Lower lobe of right lung (tissue), 2 donors: Measurements from ENCODE around the gene ZNF528. TPM values are rescaled to one million over a fixed set of nuclear protein-coding genes. Genes with fewer than 3 reads are reported as not detected.

Experiments
- ATAC-seq, 2 donors: fragments of 200-7000 bp; cut with Tn5 transposase; one replicate each; pipeline ENCODE4 v1.9.1; 2020 to 2022; ENCODE audit warnings: mild to moderate bottlenecking in 2 of 2, moderate library complexity in 2 of 2
- DNase-seq: peaks from one replicate; pipeline ENCODE4 v3.0.0-alpha.2; 2020
- H3K27ac ChIP-seq: fragments of 200-600 bp; one replicate; pipeline ENCODE4 v1.8.0; 2022
- H3K27me3 ChIP-seq: fragments of 200-600 bp; one replicate; pipeline ENCODE4 v1.8.0; 2022; ENCODE audit warnings: low read depth
- H3K36me3 ChIP-seq: fragments of 200-600 bp; one replicate; pipeline ENCODE4 v1.8.0; 2022; ENCODE audit warnings: mild to moderate bottlenecking
- H3K4me1 ChIP-seq: fragments of 200-600 bp; one replicate; pipeline ENCODE4 v1.8.0; 2022
- H3K4me3 ChIP-seq: fragments of 200-600 bp; one replicate; pipeline ENCODE4 v1.8.0; 2022; ENCODE audit warnings: mild to moderate bottlenecking
- H3K9me3 ChIP-seq: fragments of 200-600 bp; one replicate; pipeline ENCODE4 v1.8.0; 2022
- CTCF ChIP-seq: fragments of 200-600 bp; IDR thresholded peaks from one replicate; pipeline ENCODE4 v1.8.0; 2022; ENCODE audit warnings: antibody characterized with exemption, mild to moderate bottlenecking
- intact Hi-C: fragments of 100-400 bp; cut with DNase I; formaldehyde crosslinking; loops from one replicate; pipeline ENCODE4 v1.11.0; 2022
- total RNA-seq: library from RNA; stranded (reverse); fragmentation: NEBNext Ultra II Directional; extraction: Animal tissue kit (Norgen Biotek cat#: 25700); gene quantifications from one replicate; pipeline ENCODE4 v1.2.1, GENCODE V29; 2021
- donor health status: DM: no; HTN: yes; CAD: no; lungs with severe emphysema.

ZNF528 gene
- total RNA-seq, 1 donor from 2014 or later = 29.8 TPM

DNA sequence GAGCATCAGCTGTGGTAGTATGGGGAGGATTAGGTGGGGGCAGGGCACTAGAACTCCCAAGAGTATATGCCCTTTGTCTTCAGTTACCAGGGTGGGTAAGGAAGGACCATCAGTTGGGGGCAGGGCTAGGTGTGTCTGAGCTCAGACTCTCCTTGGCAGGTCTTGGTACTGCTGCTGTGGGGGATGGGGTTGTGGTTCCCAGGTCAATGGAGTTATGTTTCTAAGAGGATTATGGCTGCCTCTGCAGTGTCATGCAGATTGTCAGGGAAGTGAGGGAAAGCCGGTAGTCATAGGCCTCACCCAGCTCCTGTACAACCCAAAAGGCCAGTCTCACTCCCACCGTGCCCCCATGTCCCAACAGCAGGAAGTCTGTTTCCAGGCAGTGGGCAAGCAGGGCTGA, 46.9 kb downstream of the ZNF528 start:
- Histone ChIP-seq H3K27me3 (no peaks in the 10 kb centered on the region), H3K4me3 (no peak overlapping the region), H3K27ac (no peak overlapping the region), H3K9me3 (peaks cover 63% of the 10 kb centered on the region), H3K36me3 (no peaks in the 10 kb centered on the region), H3K4me1 (no peaks in the 10 kb centered on the region)
- ATAC-seq = no peak
- intact Hi-C loops = no loop called here
- DNase-seq = no peak
- no peak for TF ChIP-seq CTCF

GRCh38 chr19:52451241-52451640, 53.6 kb downstream of the ZNF528 start:
- Histone ChIP-seq H3K27me3 (no peaks in the 10 kb centered on the region), H3K36me3 (no peaks in the 10 kb centered on the region), H3K27ac (no peak overlapping the region), H3K4me3 (no peak overlapping the region), H3K9me3 (peaks cover 83% of the 10 kb centered on the region), H3K4me1 (peaks cover 7% of the 10 kb centered on the region)
- intact Hi-C loops = no loop called here
- TF ChIP-seq CTCF = no peak
- ATAC-seq (no peak), DNase-seq (no peak)

DNA sequence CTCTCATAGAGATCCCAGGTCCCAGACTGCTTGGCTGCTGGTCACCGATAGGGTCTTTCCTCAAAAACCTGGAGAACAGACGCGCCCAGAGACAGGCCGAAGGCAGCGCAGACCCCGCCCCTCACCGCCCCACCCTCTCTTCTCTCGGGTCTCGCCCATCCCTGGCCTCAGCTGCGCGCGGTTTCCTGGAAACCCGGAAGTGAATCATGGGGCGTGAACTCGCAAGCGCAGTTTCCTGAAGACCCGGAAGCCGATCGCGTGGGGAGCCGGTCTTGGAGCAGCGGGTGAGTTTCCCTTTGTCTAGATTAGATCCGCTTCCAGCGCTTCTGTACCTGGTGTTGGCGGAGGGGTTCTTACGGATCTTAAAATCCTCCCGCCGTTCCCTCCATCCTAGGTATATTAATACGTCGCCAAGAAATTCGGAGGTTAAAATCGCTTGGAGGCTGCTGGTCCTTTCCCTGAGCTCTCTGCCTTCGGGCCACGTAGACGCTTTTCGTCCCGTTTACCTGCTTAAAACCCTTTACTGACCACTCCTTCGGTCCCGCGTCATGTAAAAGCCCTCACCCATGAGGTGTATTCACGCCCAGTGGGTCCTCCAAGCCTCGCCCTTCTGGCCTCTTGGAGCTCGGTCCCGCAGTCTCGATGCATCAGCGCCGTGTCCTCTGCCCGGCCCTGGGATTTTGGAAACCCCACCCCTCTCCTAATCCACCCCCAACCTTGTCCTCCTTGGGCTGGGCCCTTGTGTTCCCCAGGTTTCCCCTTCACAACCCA, 55.9 kb downstream of the ZNF528 start, which contains the start of gene ZNF578:
TSS of gene ZNF578 (plus strand) at position 230 of the 771 bp plus-strand sequence. CDS start 48,293 bp downstream, outside the sequence.
- TF ChIP-seq CTCF = no peak
- peaks cover 89% of the 10 kb centered on the region for H3K9me3 ChIP-seq

DNA sequence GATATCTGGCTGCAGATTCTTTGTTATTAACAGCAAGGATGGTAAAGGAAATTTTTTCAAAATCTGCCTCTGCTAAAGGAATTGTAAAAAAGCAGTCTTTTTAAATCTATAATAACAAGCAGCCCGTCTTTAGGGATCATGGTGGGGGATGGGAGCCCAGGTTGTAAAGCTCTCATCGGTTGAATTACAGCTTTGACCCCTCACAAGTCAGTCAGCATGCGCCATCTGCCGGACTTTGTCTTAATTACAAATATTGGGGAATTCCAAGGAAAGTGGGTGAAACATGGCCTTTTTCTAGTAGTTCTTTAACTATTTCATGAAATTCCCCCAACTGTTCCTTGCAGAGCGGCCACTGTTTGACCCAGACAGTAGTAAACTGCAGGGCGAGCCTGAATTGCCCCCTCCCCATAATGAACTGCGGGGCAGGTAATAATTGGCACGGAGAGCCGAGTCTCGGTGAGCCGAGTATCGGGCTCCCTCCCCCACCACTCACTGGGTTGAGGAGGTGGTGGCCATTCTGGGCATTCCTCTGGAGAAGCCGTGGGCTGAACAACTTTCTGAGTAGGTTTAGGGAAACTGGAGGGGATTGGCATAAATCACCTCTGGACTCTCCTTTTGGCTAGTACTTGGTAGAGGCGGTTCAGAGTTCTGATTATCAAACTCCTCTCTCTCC, 67.3 kb downstream of the ZNF528 start:
- Histone ChIP-seq H3K27ac (no peak overlapping the region), H3K4me3 (no peak overlapping the region), H3K36me3 (no peaks in the 10 kb centered on the region), H3K4me1 (no peaks in the 10 kb centered on the region), H3K9me3 (peaks cover 98% of the 10 kb centered on the region), H3K27me3 (no peaks in the 10 kb centered on the region)
- DNase-seq = no peak
- intact Hi-C loops = no loop called here
- ATAC-seq = no peak
- no peak for TF ChIP-seq CTCF

More for the DNA sequence above, 55.9 kb downstream of the ZNF528 start, which contains the start of gene ZNF578:
- ATAC-seq (peak; percentile 82), DNase-seq (peak; percentile 77)
- Histone ChIP-seq H3K36me3 (peaks cover 12% of the 10 kb centered on the region), H3K4me3 (peak within 1 kb of the TSS; percentile 60), H3K27ac (peak within 1 kb of the TSS; percentile 8), H3K4me1 (peaks cover 7% of the 10 kb centered on the region), H3K27me3 (no peaks in the 10 kb centered on the region)
- intact Hi-C loops = no loop called here

Other genes starting within 250 kb of the ZNF528 start
- 15.9 TPM for gene ZNF836, start 226.2 kb upstream of the ZNF528 start, total RNA-seq
- 154 TPM for gene PPP2R1A, start 207.8 kb upstream of the ZNF528 start, total RNA-seq
- gene ZNF766, start 128.3 kb upstream of the ZNF528 start, total RNA-seq = 17.9 TPM
- gene ZNF480, start 100.7 kb upstream of the ZNF528 start, total RNA-seq = 9.0 TPM
- gene ZNF610, start 61.6 kb upstream of the ZNF528 start, total RNA-seq = 3.6 TPM
- gene ZNF880, start 27.9 kb upstream of the ZNF528 start, total RNA-seq = 18.3 TPM
- 0.18 TPM for gene ZNF534, start 31.3 kb downstream of the ZNF528 start, total RNA-seq
- 1.5 TPM for gene ZNF578, start 55.7 kb downstream of the ZNF528 start, total RNA-seq
- gene ZNF808, start 129.8 kb downstream of the ZNF528 start, total RNA-seq = 28.5 TPM
- 21.6 TPM for gene ZNF701, start 172.4 kb downstream of the ZNF528 start, total RNA-seq
- 47.9 TPM for gene ZNF83, start 240.5 kb downstream of the ZNF528 start, total RNA-seq